NCI-H146 treated with DMSO at 0.1 percent for 48 hours (cell line): ENCODE data around the gene RIN2.

Source experiments
- DNase-seq: peaks from one replicate; lab custom pipeline; 2025; ENCODE audit not compliant: unreplicated experiment; lab: John Stamatoyannopoulos, UW

RIN2 gene, protein sequence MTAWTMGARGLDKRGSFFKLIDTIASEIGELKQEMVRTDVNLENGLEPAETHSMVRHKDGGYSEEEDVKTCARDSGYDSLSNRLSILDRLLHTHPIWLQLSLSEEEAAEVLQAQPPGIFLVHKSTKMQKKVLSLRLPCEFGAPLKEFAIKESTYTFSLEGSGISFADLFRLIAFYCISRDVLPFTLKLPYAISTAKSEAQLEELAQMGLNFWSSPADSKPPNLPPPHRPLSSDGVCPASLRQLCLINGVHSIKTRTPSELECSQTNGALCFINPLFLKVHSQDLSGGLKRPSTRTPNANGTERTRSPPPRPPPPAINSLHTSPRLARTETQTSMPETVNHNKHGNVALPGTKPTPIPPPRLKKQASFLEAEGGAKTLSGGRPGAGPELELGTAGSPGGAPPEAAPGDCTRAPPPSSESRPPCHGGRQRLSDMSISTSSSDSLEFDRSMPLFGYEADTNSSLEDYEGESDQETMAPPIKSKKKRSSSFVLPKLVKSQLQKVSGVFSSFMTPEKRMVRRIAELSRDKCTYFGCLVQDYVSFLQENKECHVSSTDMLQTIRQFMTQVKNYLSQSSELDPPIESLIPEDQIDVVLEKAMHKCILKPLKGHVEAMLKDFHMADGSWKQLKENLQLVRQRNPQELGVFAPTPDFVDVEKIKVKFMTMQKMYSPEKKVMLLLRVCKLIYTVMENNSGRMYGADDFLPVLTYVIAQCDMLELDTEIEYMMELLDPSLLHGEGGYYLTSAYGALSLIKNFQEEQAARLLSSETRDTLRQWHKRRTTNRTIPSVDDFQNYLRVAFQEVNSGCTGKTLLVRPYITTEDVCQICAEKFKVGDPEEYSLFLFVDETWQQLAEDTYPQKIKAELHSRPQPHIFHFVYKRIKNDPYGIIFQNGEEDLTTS

DNA sequence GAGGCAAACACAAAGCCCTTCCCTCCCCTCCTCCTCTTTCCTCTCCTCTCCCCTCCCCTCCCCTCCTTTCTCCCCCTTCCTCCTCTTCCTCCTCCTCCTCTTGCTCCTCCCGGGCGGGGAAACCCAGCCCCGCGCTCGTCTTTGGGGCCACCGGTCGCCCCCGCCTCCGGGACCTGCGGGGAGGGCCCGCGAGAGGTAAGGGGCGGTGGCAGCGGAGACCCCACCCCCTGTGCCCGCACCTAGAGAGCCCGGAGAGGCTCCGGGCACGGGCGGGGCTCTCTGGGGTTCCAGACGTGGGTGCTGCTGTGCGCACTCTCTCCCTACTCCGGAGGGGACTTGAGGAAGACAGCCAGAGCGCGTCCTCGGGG is at the start of gene RIN2:
Gene RIN2, plus strand, starts transcription at position 126 of the 368 bp plus-strand sequence. CDS start 131,344 bp downstream, outside the sequence.
- DNase-seq, result peak; percentile 50

DNA sequence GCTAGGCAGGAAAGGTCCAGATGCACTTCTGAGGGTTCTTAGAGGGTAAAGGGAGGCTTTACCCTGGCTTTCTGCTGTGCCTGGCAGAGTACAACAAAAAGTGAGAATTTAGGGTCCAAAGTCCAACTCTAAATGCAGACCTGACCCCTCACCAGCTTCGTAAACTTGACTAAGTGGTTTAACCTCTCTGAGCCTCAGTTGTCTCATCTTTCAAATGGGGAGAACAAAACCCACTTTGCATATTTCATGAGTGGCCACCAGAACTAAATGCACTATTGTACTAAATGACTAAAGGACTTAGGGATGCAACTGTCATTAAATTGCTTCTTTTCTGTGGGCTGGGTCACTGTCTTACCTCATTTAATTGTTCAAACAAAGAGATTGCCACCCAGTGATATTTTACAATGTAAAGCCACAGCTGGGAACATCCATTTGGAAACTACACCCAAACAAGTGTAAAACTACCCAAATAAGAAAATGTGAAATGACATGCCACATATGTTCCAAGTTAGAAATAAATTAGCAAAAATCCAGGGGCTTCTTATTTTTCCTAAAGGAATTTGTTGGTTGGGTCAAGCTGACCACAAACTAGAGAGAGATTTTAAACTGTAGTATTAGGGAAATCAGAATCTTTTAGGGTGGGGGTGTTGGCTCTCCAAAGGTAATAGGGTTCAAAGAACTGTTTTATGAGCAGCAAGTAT is 48.3 kb upstream of the RIN2 start:
- DNase-seq, result no peak

DNA sequence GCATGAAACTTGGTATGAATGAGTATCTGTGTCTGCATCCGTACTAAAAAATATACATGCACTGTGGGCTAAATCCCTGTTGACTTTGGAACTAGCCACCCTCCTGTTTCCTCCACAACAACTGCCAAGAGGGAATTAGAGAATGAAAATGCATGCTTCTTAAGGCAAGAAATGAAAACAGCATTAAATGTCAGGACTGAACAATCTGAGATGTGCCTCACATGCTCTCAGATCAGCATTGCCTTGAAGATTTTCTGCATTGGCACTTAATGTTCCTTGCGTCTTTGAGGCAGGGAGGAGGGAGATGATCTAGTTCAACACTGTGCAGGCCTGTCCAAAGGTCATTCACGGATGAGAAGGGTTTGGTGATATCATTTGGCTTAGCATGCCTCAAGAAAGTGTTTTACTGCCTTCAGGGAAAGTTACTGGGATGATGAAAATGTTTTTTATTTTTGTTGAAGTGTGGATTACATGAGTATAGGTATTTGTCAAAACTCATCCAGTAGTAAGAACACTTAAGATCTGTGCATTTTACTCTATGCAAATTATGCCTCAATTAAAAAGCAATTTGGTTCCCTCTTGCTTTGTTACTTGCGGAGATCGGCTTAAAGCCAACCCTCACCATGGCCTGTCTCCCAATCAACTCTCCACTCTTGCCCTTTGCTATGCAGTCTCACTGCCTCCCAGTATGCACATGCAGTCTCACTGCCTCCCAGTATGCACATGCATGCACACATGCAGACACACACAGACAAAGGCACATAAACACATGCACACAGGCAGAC is 47.5 kb upstream of the RIN2 start:
- DNase-seq, result no peak

DNA sequence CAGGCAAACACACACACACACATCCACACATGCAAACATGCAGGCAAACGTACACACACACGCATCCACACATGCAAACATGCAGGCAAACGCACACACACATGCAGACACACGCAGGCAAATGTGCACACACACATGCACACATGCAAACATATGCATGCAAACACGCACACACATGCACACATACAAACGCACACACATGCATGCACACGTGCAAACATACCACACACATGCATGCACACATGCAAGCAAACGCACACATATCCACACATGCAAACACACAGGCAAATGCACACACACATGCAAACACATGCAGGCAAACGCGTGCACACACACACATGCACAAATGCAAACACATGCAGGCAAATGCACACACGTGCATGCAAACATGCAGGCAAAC is 46.9 kb upstream of the RIN2 start:
- no peak for DNase-seq

DNA sequence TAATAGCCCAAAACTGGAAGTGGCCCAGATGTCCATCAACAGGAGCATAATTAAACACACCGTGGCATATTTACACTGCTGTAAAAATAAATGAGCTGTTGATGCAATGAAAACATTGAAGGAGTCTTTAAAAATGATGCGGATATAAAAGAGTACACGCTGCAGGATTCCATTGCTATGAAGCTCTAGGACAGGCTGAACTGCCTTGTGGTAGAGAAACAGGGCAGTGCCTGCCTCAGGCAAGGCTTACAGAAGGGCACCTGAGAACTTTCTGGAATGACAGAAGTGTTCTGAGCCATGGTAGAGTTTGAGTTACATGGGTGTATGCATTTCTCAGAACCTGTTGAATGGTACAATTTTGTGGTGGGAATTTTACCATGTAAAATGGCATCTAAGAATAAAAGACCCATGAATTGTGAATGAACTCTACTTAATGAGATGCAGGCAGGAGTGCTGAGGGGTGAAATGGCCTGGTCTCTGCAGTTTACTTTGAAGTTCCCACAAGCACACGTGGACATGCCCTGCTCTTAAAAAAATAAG is 45.3 kb upstream of the RIN2 start:
- no peak for DNase-seq

DNA sequence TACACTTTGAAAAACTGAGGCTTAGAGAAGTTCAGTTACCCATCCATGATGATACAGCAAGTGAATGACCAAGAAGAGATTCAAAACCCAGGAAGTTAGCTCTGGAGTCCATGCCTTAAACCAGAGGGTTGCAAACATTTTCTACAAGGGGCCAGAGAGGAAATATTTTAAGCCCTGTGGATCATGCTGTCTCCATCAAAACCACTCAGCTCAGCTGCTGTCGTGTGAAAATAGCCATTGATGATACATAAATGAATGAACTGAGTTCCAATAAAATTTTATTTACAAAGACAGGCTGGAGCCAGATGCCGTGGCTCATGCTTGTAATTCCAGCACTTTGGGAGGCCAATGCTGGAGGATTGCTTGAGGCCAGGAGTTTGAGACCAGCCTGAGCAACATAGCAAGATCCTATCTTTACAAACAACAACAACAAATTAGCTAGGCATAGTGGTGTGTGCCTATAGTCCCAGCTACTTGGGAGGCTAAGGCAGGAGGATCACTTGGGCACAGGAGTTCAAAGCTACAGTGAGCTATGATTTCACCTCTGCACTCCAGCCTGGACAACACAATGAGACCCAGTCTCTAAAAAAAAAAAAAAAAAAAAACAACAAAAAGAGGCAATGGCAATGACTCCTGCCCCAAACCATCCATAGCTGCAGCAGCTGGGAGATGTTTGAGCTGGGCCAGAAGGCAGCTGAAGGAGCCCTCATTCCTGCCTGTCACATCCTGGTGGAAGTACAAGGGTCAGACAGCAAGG is 44.1 kb upstream of the RIN2 start:
- no peak for DNase-seq

DNA sequence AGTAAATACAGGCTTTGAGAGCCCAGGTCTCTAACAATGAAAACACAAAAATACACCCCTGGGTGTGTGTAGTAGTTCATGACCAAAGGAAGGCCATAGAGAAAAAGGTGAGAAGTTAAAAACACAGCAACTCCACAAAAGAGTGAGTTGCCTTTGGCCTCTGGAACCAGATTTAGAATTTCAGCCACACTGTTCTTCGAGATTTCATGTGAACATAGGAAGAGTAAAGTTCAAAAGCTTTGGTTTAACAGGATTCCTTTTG is 43.5 kb upstream of the RIN2 start:
- DNase-seq, result no peak

DNA sequence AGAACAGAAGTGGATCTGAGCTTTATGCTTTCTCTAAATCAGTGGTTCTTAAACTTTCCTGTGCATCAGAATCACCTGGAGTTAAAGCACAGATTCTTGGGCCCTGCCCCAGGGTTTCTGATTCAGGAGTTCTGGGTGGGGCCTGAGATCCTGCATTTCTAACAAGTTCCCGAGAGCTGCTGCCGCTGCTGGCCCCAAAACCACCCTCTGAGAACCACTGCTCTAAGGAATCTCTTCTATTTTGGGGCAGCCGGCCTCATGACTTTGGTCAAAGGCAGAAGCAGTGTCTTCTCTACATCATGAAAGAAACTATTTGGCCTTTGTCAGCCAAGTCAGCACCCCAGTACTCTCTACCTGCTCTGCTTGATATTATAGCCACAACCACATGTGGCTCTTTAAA is 42.1 kb upstream of the RIN2 start:
- no peak for DNase-seq

DNA sequence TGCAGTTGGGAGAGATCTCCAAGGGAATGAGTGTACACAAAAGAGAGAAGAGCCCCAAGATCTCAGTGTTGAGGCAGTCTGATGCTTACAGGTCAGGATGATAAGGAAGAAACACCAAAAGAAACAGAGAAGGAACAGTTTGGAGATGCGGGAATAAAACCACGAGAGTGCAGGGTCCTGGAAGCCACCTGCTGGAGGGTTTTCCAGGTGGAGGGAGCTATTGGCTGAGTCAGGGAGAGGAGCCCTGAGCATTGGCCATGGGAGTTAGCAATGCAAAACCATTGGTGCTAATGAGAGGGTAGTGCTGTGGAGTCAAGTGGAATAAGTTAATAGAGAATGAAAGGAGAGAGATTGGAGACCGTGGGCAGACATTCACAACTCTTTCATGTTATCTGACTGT is 39.2 kb upstream of the RIN2 start:
- DNase-seq, result no peak

DNA sequence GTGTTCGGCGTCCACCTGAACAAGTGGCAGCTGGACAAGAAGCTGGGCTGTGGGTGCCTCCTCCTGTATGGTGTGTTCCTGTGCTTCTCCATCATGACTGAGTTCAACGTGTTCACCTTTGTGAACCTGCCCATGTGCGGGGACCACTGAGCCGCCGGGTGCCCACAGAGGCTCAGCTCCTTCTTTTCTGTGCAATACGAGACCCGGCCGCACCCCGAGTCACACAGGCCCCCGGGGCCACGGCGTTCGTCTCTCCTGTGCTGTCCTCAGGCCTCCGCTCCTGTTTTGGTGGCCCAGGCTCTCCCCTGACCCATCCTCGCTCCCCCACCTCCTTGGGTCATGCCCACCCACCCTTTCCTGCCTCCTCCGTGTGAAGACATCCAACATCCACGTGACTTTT is 37.1 kb upstream of the RIN2 start:
- no peak for DNase-seq

DNA sequence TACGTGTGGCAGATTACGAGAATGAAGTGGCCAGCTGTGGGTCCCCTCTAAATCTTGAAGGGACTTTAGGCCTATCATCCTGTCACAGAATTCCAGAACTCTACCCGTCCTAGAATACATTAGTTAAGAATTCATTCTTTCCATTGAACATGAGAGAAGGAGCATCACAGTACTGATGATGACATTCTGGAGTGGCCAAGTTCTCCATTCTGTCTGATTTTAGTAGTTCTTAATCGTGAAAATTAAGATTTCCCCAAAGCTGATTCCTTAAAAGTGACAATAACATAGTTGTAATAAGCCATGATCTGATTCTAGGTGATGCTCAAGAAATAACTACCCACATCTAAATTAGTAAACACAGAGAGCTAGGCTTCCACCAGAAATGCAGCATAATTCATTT is 35.0 kb upstream of the RIN2 start:
- no peak for DNase-seq

DNA sequence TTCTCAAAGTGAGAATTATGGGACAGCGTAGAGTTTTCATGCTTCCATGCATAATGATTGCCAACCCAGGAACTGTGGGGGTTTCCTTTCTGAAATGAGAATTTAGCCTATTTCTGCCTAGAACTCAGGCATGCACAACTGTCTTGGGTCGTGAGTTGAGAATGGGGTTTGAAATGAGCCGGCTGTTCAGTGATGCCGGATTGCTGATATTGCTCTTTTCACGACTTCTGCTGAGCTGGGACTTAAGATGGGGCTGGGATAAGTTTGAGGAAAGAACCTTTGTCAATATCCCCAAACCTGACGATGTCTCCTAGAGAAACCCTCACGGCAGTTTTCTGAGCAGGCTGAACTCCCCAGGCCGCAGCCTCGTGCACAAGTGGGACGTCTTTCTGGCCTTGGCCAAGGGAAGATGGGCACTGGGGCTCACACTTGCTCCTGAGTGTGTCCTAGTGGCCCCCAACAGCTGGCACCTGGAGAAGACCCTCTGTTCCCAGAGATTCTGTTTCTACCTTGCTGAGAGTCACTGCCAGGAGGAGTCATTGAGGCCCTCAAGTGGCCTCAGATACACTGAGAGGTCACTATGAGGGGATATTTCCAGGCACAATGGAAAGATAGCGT is 34.1 kb upstream of the RIN2 start:
- DNase-seq, result no peak

DNA sequence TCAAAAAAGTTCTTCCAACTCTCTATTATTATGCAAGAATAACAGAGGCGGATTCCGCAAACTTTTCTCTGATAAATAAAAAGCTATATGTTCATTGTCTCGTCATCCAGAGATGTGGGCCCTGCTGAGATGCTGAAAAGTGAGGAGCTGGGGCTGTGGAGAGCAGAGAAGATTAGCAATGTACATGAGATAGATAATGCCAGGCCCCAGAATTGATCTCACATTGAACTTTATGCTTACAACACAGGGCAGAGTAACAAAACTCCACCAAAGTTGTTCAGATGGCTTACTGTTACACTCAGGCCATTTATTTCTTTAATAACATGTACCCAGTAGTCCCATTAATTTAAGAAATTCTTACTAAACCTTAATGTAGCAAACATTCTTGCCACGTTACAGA is 32.7 kb upstream of the RIN2 start:
- DNase-seq, result no peak

DNA sequence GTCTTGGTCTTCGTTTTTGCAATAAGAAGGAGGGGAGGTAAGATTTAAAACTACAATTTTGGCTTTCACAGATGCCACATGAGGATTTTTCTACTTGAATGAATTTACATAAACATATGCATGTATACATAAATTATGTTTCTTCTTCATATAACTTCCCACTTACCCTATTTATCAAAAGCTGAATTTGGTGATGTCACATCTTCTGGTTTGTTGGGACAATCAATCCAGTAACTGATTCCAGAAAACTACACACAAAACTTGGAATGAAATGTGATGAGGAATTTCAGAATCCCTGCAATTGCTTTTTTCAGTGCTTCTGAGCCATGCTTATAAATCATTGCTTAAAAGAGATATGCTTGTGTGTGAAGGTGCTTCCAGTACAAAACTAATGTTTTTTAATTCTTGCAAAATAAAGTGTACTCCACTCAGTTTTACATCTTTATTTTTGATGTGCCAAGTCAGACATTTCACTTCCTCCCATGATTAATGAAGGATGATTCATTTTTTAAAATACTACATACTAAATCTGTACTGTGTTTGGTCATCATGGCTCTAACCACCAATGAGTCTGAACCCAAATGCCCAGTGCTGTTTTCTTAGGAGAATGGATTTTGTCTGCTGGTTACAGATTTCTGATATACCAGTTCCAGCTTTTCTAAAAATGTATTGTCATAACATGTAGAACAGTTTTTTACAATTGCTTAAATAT is 32.1 kb upstream of the RIN2 start:
- DNase-seq, result no peak

DNA sequence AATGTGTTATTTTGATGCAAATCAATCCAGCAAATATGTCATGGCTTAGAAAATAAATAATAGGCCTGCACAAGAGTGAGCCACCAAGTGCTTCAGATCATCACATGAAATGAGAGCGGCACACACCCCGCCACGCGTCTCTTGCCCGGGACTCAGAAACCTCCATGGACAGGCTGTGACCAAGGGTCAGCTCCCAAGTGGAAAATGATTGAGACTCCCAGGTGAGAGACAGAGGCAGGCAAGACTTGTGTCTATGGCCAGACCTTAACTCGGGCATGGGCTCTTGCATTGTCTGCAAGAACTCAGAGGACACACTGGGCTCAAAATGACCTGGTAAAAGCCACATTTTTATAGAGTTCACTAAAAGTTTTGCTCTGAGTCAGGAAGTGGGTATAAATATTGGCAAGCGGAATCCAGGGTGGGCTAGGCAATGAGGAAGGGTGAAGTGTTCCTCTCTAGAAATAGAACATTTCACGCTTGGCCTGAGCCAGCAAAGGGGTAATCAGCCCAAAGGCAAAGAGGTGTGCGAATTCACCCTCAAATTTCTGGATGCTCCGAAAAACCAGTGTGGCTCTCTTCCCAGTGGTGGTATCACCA is 30.7 kb upstream of the RIN2 start:
- no peak for DNase-seq

DNA sequence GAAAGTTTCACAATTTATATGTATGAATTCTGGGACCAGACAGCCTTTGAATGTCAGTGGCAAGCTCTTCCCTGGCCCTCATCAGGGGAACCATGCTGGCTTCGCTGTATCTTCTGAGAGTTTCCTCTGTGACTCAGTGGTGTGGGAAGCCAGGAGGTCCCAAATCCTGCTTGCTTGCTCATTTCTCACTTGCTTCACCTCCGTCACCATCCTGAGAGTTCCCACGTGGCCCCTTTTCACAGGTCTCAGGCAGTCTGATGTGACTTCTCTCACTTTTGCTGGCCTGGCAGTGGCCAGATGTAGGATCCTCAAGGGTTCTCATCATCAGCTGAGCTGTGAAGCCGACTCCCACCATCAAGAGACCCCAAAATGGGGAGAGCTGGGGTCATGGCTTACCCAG is 28.4 kb upstream of the RIN2 start:
- DNase-seq, result no peak

DNA sequence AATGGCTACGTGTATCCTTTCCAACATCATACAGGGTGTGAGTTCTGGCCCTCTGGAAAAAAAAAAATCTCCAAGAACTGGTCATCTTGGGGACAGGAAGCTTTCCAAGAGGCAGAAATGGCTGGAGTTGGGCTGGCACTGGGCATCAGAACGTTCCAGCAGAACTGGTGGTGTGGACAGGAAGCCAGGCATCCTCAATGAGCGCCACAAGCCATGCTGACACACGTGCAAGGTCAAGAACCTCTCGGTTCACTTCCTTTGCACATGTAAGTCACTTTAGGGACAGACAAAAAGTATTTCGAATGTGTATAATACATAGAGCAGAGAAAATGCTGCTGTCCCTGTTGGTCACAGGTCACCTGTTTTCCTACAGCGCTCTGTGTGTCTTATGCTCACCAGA is 27.4 kb upstream of the RIN2 start:
- DNase-seq, result no peak

DNA sequence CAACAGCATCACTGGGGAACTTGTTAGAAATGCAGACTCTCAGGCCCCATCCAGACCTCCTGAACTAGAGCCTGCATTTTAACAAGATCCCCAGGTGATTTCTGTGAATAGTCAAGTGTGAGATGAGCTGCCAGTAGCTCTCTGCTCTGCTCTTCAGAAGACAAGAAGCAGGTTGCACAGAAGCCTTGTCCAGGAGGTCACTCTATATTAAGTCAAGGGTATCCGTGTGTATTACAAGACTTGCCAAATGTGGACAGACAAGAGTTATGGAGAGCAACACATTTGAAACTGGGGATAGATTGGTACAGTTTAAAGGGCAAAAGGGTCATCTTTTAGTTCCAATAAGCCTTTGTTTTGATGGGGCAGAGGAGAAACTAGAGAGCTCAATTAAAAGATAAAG is 23.2 kb upstream of the RIN2 start:
- no peak for DNase-seq

DNA sequence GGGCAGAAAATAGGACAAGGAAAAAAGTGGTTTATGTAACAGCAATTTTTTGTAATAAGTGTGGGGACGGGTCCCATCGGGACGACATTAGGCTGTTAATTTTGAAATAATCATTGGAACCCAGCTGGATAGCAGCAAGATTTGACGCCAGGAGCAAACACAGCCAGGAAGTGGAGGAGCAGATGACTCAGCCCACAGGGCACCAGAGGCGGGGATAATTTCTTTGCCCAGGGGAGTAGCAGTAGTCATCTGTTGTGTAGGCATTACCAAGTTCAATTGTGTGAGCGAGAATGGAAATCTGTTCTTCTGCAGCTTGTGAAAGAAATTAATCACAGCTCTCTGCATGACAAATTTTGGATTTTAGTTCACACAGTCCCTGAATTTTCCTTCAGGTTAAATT is 22.6 kb upstream of the RIN2 start:
- DNase-seq, result peak; percentile 42
